Measurements from ENCODE around the gene SLC9A1. TPM values are rescaled to one million over a fixed set of nuclear protein-coding genes. Genes with fewer than 3 reads are reported as not detected.

Gene SLC9A1
- total RNA-seq, 2 experiments from 2014 or later = 14.2 to 19.0 TPM

GRCh38 chr1:27117733-27118439 lies 37.0 kb downstream of the SLC9A1 start:
- no peaks in the 10 kb centered on the region for H3K27me3 Mint-ChIP-seq
- DNase-seq (no peak), ATAC-seq (ENCODE audit: poor library complexity) (no peak)
- no peaks in the 10 kb centered on the region for H3K9me3 ChIP-seq (ENCODE audit: control insufficient read depth in 1 of 2, insufficient read depth in 1 of 2, low read length in 2 of 2)
- H3K27ac ChIP-seq (ENCODE audit: low read depth in 1 of 2, low read length in 2 of 2) = no peak overlapping the region
- no peak overlapping the region for H3K4me3 Mint-ChIP-seq
- ChIA-PET POLR2A (interaction anchor here (0.9 to 1.1 kb wide), 2 partner anchors 19 to 116 kb away, joined by 3 read pairs; partner anchors contain the start of gene WDTC1), CTCF (no interaction called here)
- peaks cover 4% of the 10 kb centered on the region for H3K36me3 Mint-ChIP-seq (ENCODE audit: low read depth)
- no peaks in the 10 kb centered on the region for H3K9me3 Mint-ChIP-seq
- no peaks in the 10 kb centered on the region for H3K27me3 ChIP-seq (ENCODE audit: control insufficient read depth in 1 of 2, insufficient read depth in 2 of 2, low read length in 2 of 2)
- peaks cover 40% of the 10 kb centered on the region for H3K4me1 ChIP-seq (ENCODE audit: insufficient read depth, low read length)
- intact Hi-C loops (cut with DNase I, micrococcal nuclease) = no loop called here
- H3K4me3 ChIP-seq (ENCODE audit: low read length) = no peak overlapping the region
- no peak for TF ChIP-seq CTCF (IDR thresholded peaks at IDR 0.05)
- no peak overlapping the region for H3K27ac Mint-ChIP-seq
- no peaks in the 10 kb centered on the region for H3K36me3 ChIP-seq (ENCODE audit: insufficient read depth, low read length)
- peaks cover 41% of the 10 kb centered on the region for H3K4me1 Mint-ChIP-seq (ENCODE audit: low read depth)

- peak overlapping the region; percentile 57 for H3K27ac Mint-ChIP-seq
- H3K4me1 ChIP-seq (ENCODE audit: insufficient read depth, low read length) = peaks cover 51% of the 10 kb centered on the region
Observed at GRCh38 chr1:27116697-27117096, 38.2 kb downstream of the SLC9A1 start.

GRCh38 chr1:27116232-27116631 lies 38.7 kb downstream of the SLC9A1 start:
- no peak overlapping the region for H3K27ac ChIP-seq (ENCODE audit: low read depth in 1 of 2, low read length in 2 of 2)

More at GRCh38 chr1:27116697-27117096, 38.2 kb downstream of the SLC9A1 start:
- DNase-seq (peak in 3 of 14 experiments; percentile 28 to 63 (median 60)), ATAC-seq (ENCODE audit: poor library complexity) (no peak)
- no peak for TF ChIP-seq CTCF (IDR thresholded peaks at IDR 0.05)
- Histone ChIP-seq H3K36me3 (ENCODE audit: insufficient read depth, low read length) (no peaks in the 10 kb centered on the region), H3K9me3 (ENCODE audit: control insufficient read depth in 1 of 2, insufficient read depth in 1 of 2, low read length in 2 of 2) (no peaks in the 10 kb centered on the region), H3K4me3 (ENCODE audit: low read length) (no peak overlapping the region), H3K27ac (ENCODE audit: low read depth in 1 of 2, low read length in 2 of 2) (no peak overlapping the region), H3K27me3 (ENCODE audit: control insufficient read depth in 1 of 2, insufficient read depth in 2 of 2, low read length in 2 of 2) (no peaks in the 10 kb centered on the region)
- Mint-ChIP-seq H3K4me1 (ENCODE audit: low read depth) (peaks cover 52% of the 10 kb centered on the region), H3K36me3 (ENCODE audit: low read depth) (peaks cover 4% of the 10 kb centered on the region), H3K9me3 (no peaks in the 10 kb centered on the region), H3K4me3 (no peak overlapping the region), H3K27me3 (no peaks in the 10 kb centered on the region)
- ChIA-PET CTCF (no interaction called here), POLR2A (interaction anchor here (1.0 kb wide), 1 partner anchor 38 kb away, joined by 3 read pairs; no protein-coding TSS in a partner anchor)
- intact Hi-C loops (cut with DNase I, micrococcal nuclease) = no loop called here

More at GRCh38 chr1:27116232-27116631, 38.7 kb downstream of the SLC9A1 start:
- no peaks in the 10 kb centered on the region for H3K27me3 Mint-ChIP-seq
- H3K4me3 ChIP-seq (ENCODE audit: low read length) = no peak overlapping the region
- no peaks in the 10 kb centered on the region for H3K36me3 ChIP-seq (ENCODE audit: insufficient read depth, low read length)
- ChIA-PET POLR2A (interaction anchor here (0.6 to 1.0 kb wide), 3 partner anchors 22 to 156 kb away, joined by 3 read pairs; no protein-coding TSS in a partner anchor), CTCF (no interaction called here)
- peaks cover 56% of the 10 kb centered on the region for H3K4me1 ChIP-seq (ENCODE audit: insufficient read depth, low read length)
- H3K27ac Mint-ChIP-seq = peak overlapping the region; percentile 57
- H3K27me3 ChIP-seq (ENCODE audit: control insufficient read depth in 1 of 2, insufficient read depth in 2 of 2, low read length in 2 of 2) = no peaks in the 10 kb centered on the region
- H3K9me3 Mint-ChIP-seq = no peaks in the 10 kb centered on the region
- H3K9me3 ChIP-seq (ENCODE audit: control insufficient read depth in 1 of 2, insufficient read depth in 1 of 2, low read length in 2 of 2) = no peaks in the 10 kb centered on the region
- H3K4me1 Mint-ChIP-seq (ENCODE audit: low read depth) = peaks cover 56% of the 10 kb centered on the region
- TF ChIP-seq CTCF (IDR thresholded peaks at IDR 0.05) = no peak
- intact Hi-C loops (cut with DNase I, micrococcal nuclease) = no loop called here
- ATAC-seq (ENCODE audit: poor library complexity) (no peak), DNase-seq (peak in 1 of 14 experiments; percentile 34)
- H3K36me3 Mint-ChIP-seq (ENCODE audit: low read depth) = peaks cover 4% of the 10 kb centered on the region
- no peak overlapping the region for H3K4me3 Mint-ChIP-seq
